Gastroesophageal sphincter (tissue), 4 donors: ENCODE results near the gene ZNF687. TPM values are rescaled to one million over a fixed set of nuclear protein-coding genes. Genes with fewer than 3 reads are reported as not detected.

Source experiments
- ATAC-seq: fragments of 150-250 bp; one replicate; pipeline ENCODE4 v1.9.1; 2016; ENCODE audit warnings: mild to moderate bottlenecking, moderate library complexity
- H3K27ac ChIP-seq, 4 donors: fragments of 200-600 bp; sonication (generic) in 3 of 4; 1 replicate in 3 of 4; 2 replicates in 1 of 4; pipeline ENCODE4 v1.5.1; 2016 to 2019
- H3K27me3 ChIP-seq: fragments of 200-600 bp; sonication (generic); one replicate; pipeline ENCODE4 v1.5.1; 2019
- H3K36me3 ChIP-seq, 2 donors: fragments of 200-600 bp; sonication (generic); one replicate each; pipeline ENCODE4 v1.5.1; 2019; ENCODE audit warnings: control low read depth in 1 of 2
- H3K4me1 ChIP-seq, 3 donors: fragments of 200-600 bp; sonication (generic); 1 replicate in 2 of 3; 2 replicates in 1 of 3; pipeline ENCODE4 v1.5.1; 2016 to 2019; ENCODE audit warnings: control low read depth in 2 of 3
- H3K4me3 ChIP-seq, 2 donors: fragments of 200-600 bp; sonication (generic); one replicate each; pipeline ENCODE4 v1.5.1; 2019; ENCODE audit warnings: mild to moderate bottlenecking in 1 of 2, moderate library complexity in 1 of 2
- H3K9me3 ChIP-seq, 3 donors: fragments of 200-600 bp; sonication (generic); one replicate each; pipeline ENCODE4 v1.5.1; 2017 to 2019; ENCODE audit warnings: control low read depth in 2 of 3
- EP300 ChIP-seq: sonication (generic); formaldehyde crosslinking; IDR thresholded peaks from one replicate; pipeline ENCODE4 v1.6.1; 2017; ENCODE audit warnings: antibody characterized with exemption, mild to moderate bottlenecking
- POLR2A ChIP-seq, 2 donors: fragments of 450-650 bp; IDR thresholded peaks; one replicate each; pipeline ENCODE4 v1.6.1; 2017; ENCODE audit warnings: antibody characterized with exemption in 2 of 2, mild to moderate bottlenecking in 2 of 2, moderate library complexity in 1 of 2
- POLR2AphosphoS5 ChIP-seq: sonication (generic); formaldehyde crosslinking; IDR thresholded peaks from one replicate; pipeline ENCODE4 v1.6.1; 2017; ENCODE audit warnings: antibody characterized with exemption
- WGBS, 2 donors: methylation state at CpG; one replicate each; pipeline ENCODE4 v1.1.5; 2018; ENCODE audit warnings: low coverage in 1 of 2; 5-methylcytosine and 5-hydroxymethylcytosine counted together
- total RNA-seq, 4 donors: library from RNA; depleted of rRNA; stranded (reverse); fragments of >200 nt; gene quantifications; one replicate each; pipeline ENCODE4 v1.1.0, GENCODE V29; 2016
- TF ChIP-seq, protein P1 (sequence below), 4 experiments: fragments of 200-600 bp in 2 of 4; fragments of 450-650 bp in 2 of 4; sonication (generic) in 1 of 4; IDR thresholded peaks; one replicate each; pipeline ENCODE4 v1.5.1; 2017 to 2019; ENCODE audit warnings: antibody characterized with exemption in 4 of 4, mild to moderate bottlenecking in 2 of 4, moderate library complexity in 2 of 4

The ZNF687 gene
- total RNA-seq, 4 donors from 2014 or later = 18.4 to 27.6 (median 24.4) TPM

DNA sequence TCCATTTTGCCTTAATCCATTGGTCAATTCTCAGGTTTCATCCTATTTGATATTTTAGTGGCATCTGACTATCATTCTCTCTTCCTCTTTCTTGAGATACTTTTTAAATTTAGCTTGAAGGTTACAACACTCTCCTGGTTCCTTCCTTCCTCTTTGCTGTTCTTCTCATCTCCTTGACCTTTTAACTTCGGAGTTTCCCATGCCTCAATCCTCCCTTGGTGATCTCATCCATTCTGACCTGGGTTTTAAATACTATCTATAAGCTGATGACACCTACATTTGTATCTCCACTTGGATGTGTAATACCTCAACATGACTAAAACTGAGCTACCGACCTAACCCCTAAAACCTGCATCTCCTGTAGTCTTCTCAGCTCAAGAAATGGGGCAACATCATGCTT lies 4.8 kb upstream of the ZNF687 start:
- no peaks in the 10 kb centered on the region for H3K9me3 ChIP-seq
- no peak for ATAC-seq
- H3K4me1 ChIP-seq = peaks cover 0 to 6% (median 0%) of the 10 kb centered on the region in 3 donors
- WGBS, 2 donors = 75 to 85% methylated on average over 2 of the region's 2 CpGs
- H3K36me3 ChIP-seq = peaks cover 0 to 7% of the 10 kb centered on the region in 2 donors
- H3K27me3 ChIP-seq = no peaks in the 10 kb centered on the region
- H3K27ac ChIP-seq = no peak overlapping the region
- H3K4me3 ChIP-seq = no peak overlapping the region
- TF ChIP-seq EP300 = no peak
- TF ChIP-seq POLR2A (IDR thresholded peaks at IDR 0.05) = no peak
- no peak for TF ChIP-seq POLR2AphosphoS5
- TF ChIP-seq, protein P1, sequence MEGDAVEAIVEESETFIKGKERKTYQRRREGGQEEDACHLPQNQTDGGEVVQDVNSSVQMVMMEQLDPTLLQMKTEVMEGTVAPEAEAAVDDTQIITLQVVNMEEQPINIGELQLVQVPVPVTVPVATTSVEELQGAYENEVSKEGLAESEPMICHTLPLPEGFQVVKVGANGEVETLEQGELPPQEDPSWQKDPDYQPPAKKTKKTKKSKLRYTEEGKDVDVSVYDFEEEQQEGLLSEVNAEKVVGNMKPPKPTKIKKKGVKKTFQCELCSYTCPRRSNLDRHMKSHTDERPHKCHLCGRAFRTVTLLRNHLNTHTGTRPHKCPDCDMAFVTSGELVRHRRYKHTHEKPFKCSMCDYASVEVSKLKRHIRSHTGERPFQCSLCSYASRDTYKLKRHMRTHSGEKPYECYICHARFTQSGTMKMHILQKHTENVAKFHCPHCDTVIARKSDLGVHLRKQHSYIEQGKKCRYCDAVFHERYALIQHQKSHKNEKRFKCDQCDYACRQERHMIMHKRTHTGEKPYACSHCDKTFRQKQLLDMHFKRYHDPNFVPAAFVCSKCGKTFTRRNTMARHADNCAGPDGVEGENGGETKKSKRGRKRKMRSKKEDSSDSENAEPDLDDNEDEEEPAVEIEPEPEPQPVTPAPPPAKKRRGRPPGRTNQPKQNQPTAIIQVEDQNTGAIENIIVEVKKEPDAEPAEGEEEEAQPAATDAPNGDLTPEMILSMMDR (IDR thresholded peaks at IDR 0.05) = no peak

DNA sequence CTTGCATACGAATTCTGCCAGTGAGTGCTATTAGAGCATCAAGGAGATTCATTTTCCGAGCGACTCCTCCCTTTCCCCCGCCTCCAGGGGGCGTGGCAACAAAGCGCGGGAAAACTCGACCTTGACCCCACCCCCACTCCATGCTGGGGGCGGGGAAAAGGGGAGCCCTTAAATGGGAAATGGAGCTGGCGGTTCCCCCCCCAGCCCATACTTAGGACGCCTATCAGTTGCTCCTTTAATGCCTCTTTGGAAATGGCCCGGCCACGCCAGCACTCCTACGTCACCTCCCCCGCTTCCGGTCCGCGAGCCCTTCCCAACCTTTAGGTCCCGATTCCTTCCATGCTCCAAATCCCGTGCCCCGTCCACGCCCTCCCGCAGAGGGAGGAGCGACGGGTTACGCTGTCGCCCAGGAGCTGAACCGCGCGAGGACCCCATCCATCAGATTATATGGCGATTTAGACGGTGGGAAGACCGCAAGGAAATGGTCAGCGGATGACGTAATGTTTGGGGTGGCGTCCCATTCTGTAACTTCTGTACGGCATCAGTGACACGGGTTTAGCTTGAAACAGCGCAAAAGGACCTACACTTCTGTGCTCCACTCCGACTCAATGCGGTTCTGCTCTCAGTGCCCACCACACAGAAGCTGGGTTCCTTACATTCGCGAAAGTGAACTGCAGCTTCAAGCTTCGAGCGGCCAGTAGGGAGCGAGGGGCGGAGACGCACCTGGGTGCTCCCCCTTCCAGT lies 702 bp upstream of the ZNF687 start:
- Histone ChIP-seq H3K36me3 (peaks cover 0 to 17% of the 10 kb centered on the region in 2 donors), H3K4me3 (peak overlapping the region; percentile 68 to 93), H3K27ac (peak overlapping the region; percentile 95 to 97 (median 96)), H3K27me3 (no peaks in the 10 kb centered on the region), H3K9me3 (no peaks in the 10 kb centered on the region), H3K4me1 (peaks cover 0 to 29% (median 9%) of the 10 kb centered on the region in 3 donors)
- WGBS, 2 donors = 0% methylated on average over 7 to 19 of the region's 48 CpGs
- peak; percentile 68 for TF ChIP-seq POLR2AphosphoS5
- peak; percentile 35 to 47 for TF ChIP-seq POLR2A (IDR thresholded peaks at IDR 0.05)
- TF ChIP-seq EP300 = no peak
- TF ChIP-seq, protein P1 (IDR thresholded peaks at IDR 0.05) = peak in 3 of 4 experiments; percentile 50 to 66 (median 61)
- peak; percentile 83 for ATAC-seq

DNA sequence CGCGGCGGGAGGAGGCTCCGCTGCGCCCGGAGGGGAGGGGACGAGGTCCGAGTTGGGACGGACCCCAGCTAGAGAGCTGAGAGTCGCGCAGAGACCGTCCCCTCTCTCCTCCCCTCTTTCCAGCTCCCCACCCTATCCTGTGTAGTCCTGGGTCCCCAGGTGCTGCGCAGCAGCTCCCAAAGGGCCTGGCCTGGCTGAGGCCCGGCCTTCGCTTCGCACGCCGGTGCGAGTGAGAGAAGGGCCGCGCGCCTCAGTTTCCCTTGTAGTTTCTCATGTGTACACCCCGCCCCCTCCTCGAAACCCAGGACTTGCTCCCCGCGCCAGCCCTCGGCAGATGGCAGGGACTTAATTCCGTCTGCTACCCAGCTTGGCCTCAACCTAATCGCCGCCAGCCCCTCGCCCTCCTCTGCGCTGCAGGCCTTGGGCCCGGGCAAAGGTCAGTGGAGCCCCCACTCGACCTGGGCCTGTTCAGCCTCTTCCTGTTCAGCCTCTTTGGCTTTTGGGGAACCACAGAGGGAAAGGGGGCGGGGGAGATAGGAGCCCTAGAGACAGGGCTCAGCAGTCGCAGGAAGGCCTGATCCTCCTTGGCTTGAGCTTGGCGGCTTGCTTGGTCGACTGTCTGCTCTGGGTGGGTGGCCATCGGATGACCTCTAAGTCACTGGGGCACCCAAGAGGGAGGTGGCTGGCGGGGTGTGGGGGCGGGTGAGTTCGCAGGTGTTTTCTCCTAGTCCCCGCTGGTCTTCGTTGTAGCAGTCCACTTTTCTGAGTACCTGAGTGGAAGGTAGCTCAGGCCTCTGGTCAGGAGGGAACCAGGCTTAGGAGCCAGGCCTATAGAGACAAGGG lies 1.0 kb downstream of the ZNF687 start:
- Histone ChIP-seq H3K4me3 (peak overlapping the region; percentile 63 to 93), H3K9me3 (no peaks in the 10 kb centered on the region), H3K27me3 (no peaks in the 10 kb centered on the region), H3K4me1 (peaks cover 0 to 29% (median 9%) of the 10 kb centered on the region in 3 donors), H3K27ac (peak overlapping the region; percentile 48 to 97 (median 96)), H3K36me3 (peaks cover 0 to 34% of the 10 kb centered on the region in 2 donors)
- TF ChIP-seq EP300 (no peak), POLR2A (IDR thresholded peaks at IDR 0.05) (no peak), POLR2AphosphoS5 (no peak)
- TF ChIP-seq, protein P1 (IDR thresholded peaks at IDR 0.05) = no peak
- no CpG with 5 or more reads among the region's 44 CpGs for WGBS, 2 donors
- ATAC-seq = no peak

DNA sequence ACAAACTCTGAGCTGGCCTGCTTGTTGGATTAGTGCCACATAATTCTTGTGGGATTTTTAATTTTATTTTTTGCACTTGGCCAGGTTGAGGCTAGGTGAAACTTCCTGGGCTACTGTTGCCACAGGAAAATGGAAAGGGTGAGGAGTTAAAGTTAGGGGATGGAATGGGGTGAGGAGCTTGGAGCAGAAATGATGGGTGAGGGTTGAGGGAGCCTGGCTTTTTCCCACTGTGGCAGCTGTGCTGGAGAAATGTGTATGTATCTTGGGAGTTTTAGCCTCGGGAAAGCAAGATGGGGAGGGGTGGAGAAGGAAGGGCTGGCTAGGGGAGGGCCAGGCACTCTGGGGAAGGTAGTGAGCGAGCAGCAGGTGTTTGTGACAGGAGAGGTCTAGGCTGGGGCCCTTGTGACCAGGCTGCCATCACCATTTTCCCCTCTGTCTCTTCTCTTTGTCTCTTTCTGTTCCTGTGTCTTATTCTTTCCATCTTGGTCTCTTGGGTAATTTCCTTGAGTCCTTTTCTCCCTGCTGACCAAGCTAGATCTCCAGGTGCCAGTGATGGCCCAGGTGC lies 2.0 kb downstream of the ZNF687 start:
- Histone ChIP-seq H3K4me3 (peak overlapping the region in 1 of 2 donors; percentile 93), H3K4me1 (peaks cover 0 to 37% (median 9%) of the 10 kb centered on the region in 3 donors), H3K27me3 (no peaks in the 10 kb centered on the region), H3K36me3 (peaks cover 0 to 44% of the 10 kb centered on the region in 2 donors), H3K27ac (peak overlapping the region in 3 of 4 donors; percentile 96 to 97 (median 97)), H3K9me3 (no peaks in the 10 kb centered on the region)
- ATAC-seq = no peak
- TF ChIP-seq, protein P1 (IDR thresholded peaks at IDR 0.05) = no peak
- no peak for TF ChIP-seq EP300
- TF ChIP-seq POLR2AphosphoS5 = no peak
- TF ChIP-seq POLR2A (IDR thresholded peaks at IDR 0.05) = no peak
- 20 to 52% methylated on average over 1 to 2 of the region's 2 CpGs for WGBS, 2 donors
